Right hindlimb (tissue), 1 donor: ENCODE measurements around the gene IFFO2.

Source experiments
- DNase-seq: peaks from one replicate; pipeline ENCODE4 v3.0.0-alpha.2; 2018

Gene IFFO2

DNA sequence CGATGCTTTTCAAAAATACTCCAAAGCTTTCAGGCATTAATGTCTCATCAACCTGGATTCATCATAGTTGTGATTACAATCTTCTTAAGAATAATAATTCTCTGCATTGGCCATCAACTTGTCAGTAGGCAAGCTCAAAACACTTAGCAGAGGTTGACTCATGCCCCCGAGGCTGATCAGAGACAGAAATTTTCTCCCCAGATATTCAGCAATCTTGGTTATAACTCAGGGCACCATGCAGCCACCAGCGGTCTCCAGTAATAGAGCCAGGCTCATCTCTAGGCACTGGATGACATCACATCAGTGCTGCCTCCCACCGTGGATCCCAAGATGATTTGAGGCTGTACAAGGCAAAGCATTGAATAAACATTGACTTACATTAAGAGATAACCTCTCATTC is 14.3 kb upstream of the IFFO2 start:
- DNase-seq, result no peak

DNA sequence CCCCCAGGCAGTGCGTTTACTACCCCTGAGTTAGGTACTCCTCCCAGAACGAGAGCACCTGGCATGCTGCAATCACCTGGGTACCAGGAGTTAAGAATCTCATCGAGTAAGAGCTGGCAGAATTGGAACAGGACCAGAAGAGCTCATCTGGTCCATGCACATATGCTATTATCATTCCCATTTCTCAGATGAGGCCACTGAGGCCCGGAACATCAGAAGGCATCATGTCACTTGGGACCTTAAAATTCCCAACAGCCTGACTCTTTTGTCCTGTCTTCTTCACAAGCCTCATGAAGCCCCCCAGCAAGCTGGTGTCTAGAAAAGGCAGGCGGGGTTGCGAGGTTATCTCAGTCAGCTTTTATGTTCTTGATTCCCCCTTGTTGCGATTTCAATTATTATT is 13.9 kb upstream of the IFFO2 start:
- no peak for DNase-seq

DNA sequence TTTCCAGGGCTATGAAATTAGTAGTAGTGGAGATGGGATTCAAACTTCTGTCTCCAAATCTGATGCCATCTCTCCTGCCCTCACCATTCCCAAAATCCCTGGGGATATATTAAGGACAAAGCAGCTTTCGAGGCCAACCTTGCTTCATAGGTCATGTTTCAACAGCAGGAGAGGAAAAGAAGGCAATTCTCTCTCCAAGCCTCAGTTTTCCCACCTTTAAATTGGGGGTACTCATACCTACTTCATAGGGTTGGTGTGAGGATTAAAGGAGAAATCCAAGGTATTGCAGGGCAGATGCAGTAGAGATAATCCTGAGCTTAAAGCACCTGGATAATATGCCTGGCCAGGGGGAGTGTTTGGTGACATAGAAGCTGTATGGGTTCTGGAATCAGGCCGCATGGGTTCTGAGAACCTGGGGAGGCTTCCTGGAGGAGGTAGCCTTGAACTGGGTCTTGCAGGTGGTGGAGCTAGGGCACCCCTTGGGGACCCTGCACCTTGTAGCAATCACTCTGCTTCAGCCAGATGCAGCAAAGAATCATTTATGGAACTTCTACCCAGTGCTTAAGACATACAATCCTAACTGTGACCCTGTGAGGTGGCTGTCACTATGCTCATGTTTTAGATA is 10.7 kb upstream of the IFFO2 start:
- DNase-seq, result no peak

DNA sequence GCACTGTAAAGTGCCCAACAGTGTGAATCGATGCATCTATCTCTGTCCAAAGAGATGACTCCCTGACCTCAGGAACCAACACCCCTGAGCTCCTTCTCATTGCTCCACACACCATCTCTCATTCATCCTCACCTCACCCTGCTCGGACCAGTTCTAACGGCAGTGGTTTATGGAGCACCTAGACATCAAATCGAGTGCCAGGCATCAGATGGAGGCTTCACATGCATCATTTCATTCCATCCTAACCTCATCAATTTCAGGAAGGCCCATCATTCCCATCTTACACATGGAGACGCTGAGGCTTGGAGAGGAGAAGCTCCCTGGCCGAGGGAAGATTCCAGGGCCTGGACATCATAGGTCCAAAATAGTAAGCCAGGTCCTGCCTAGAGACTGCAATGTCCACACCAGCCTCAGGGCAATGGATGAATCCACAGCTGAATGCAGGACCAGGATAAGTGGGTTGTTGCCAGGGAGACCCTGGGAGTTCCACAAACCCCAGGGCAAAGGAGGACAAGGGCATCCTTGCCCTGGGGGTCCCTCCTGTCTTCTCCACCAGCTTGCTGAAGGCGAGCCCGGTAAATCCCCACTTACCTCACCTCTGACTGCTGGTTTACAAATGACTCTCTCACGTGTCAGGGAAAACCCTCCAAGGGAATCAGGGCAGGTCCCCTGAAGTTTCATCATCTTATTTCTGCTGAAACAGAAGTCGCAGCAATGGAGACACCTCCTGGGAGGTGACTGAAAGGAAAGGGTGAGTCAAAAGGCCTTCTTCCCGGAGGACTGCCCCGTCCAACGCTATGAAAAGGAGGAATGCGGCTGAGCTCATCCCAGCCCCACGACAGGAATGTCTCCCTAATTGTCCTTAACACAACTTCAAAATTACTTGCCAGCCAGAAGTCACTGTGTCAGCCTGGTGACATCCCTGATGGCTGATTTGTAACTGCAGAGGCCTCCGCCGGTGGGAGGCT is 9.0 kb upstream of the IFFO2 start:
- no peak for DNase-seq

DNA sequence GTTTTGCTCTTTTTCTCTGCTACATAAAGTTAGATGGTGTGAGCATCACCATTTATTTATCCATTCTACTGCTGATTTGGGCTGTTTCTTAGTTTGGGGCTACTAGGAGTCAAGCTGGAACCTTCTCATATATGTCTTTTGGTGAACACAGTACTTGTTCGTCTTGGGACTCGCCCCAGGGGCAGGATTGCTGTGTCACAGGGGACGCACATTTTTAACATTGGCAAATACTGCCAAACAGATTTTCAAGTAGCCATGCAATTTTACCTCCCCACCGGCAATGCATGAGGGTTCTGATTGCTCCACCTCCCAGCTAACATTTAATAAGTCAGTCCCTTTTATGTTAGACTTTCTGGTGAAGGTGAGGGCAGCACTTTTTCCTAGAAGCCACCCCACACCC is 7.5 kb upstream of the IFFO2 start:
- DNase-seq, result no peak

DNA sequence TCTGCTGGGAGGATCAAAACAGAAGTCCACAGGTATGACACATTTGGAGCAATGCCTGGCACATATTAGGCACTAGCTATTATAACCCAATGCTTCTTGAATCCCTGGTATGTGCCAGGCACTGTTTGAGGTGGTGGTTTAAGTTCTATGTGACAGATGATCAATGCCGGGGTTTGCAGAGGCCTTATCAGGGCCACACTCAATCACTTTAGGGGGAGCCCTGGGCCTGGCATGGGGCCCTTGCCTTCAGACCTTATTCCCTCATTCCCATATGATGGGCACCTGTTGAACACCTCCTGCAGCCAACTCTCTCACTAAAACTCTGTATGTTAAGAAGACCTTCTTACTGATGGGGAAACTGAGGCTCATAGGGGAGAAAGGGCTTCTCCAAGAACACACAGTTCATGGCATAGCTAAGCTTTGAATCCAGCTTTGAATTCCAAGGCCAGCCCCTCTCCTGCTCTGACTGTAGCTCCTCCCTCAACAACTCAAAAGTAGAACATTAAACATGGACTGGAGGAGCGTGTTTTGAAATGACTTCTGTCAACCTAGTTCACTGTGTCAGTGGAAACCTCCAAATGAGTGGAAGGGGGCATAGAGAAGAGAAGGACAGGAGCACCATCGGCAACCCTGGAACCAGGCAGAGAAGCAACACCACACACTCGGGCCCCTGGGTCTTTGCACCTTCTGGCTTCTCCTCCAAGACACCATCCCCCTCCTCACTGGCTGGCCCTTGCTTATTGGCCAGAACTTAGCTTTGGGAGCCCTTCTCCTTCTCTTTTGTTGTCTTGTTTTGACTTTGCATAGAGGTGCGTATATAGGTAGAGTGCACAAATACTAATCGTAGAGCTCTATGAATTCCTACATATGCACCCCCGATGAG is 6.6 kb upstream of the IFFO2 start:
- no peak for DNase-seq

DNA sequence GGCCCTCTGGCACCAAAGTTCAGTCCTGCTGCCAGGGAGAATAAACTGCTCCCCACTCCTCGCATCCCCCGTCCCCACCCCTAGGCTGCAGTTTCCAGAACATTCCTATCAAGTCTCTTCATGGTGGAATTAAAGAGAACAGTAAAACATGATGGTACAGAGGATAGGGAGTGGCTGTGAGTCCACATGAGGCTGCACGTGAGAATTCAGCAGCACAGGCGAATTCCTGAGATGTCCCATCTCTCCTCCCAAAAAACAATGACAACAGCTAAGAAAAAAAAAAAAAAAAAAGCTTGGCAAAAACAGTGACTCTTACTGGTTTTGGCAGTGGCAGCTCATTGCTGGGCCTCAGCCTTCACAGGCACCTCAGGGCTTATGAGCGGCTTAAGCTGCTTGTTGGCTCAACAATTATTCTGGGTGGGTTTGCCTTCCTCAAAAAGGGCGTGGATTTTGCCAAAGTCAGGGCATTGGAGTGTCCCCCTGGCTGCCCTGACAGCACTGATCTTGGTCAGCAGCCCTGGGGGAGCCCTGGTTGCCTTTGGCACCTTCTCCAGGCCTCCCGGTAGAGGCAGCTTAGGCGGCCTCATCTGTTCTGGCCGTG is 5.7 kb upstream of the IFFO2 start:
- no peak for DNase-seq

DNA sequence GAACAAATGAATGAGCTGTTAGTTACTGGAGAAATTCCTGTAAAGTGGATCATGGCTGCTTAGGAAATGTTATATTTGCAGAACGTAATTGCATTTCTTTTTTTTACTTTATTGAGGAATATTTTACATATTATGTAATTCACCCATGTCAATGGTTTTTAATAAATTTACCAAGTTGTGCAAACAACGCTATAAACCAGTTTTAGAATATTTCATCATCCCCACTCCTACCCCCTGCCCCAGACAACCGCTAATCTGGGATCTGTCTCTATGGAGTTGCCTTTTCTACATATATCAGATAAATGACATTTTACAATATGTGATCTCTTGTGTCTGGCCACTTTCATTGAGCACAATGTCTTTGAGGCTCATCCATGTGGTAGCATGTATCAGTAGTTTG is 4.3 kb upstream of the IFFO2 start:
- no peak for DNase-seq

DNA sequence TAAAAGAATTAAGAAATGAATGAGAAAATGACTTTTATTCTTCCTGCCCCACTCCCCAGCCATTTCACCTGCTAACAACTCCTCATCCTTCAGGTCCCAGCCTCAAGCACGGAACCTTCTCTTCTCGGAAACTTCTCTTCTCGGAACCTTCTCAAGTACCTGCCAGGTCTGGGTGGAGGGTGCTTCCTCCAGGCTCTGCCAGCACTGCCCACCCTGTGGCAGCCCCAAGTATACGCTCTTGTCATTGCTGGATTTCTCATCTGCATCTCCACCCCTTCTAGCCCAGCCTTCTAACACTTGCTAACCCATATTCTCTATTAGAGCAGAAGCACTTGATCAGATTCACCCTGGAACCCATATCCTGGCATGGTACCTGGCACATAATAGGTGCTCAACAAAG is 3.9 kb upstream of the IFFO2 start:
- DNase-seq, result no peak

DNA sequence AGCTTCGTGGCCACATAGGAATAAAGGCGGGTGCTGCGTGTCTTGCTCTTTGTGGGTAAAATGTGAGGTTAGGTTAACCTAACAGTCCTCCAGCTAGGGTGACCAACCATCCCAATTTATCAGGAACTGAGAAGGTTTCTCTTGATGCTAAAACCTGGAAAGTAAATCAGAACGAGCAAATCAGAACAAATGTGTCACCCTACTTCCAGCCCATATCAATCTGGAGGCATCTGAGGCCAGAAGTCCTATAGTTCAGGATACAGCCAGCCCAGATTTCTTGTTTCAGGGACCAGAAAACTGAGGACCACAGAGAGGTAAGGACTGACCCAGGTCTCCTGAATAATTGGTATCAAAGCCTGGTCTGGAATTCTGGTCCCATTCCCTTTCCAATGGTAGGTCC is 3.1 kb upstream of the IFFO2 start:
- no peak for DNase-seq

DNA sequence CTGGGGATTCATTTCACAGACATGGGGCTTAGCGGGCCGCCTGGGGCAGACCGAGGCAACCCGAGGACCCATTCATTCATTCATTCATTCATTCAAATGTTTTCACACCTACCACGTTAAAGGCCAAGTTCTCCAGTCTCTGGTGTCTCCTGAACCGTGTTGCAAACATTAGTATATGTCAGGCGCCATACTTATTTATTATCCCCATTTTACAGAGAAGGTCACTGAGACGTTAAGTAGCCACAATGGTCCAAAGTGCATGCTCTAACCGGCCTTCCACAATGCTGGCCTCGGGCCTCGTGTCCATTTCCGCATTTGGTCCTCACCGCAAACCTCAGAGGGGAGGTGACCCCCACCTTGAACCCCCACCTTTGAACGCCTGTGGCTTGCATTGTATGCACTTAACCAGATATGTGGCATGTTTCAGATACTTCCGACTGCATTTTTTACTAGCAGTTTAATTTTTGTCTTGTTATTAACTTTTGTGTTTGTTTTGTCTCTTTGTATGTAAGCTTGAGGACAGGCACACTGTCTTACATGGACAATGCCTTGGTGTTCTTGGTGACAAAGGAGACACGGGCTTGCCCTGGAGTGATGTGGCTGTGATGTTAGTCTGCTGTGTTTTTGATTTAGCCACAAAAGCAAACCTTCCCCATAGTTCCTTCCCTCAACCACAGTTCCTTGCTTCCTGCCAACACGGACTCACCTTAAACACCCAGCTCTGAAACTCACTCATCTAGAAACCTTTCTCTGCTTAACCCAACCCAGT is 1.2 kb upstream of the IFFO2 start:
- no peak for DNase-seq

DNA sequence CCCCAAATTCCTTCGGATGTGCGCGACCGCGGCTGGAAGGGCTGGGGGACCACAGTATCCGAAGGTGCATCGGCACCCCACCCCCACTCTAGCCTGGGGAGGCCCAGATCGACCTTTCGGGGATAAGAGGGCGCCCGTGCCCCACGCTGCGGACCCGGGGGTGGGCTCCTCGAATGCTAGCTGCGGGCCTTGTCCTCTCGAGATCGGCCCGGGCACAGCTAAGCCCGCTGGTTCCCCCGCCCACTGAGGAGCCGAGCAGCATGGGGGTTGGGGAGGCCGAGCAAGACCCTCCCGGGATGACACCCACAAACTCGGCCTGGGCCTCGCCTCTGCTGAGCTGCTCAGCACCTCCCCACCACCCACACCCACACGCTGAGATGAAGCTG is 653 bp upstream of the IFFO2 start:
- no peak for DNase-seq

DNA sequence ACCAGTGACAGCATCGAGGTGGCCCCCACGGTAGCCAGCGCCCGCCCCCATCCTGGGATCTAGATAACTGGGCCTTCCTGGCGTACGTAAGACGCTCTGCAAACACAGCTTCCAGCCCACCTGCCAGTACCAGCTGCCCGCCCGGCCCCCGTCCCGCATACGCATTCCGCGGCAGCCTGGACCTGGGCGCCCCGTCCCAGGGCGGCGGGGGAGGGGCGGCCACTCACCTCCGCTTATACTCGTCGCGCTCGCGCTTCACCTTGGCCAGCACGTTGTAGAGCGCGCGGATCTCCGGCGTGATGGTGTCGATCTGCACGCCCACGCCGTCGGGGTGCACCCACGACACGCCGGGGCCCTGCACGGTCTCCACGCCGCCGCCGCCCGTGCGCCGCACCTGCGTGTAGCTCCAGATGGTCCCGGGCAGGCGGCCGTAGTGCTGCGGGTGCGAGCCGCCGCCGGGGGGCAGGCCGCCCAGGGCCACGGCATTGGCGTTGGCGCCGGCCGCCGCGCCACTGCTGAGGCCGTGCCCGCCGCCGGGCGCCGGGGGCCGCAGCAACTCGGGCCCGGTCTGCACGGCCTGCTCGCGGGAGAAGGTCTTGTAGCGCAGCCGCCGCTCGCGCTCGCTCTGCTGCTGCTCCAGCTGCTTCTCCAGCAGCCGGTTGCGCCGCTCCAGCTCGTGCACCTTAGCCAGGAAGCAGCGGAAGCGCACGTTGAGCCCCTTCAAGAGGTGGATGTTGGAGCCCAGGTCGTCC is 859 bp downstream of the IFFO2 start:
- peak; percentile 60 for DNase-seq

DNA sequence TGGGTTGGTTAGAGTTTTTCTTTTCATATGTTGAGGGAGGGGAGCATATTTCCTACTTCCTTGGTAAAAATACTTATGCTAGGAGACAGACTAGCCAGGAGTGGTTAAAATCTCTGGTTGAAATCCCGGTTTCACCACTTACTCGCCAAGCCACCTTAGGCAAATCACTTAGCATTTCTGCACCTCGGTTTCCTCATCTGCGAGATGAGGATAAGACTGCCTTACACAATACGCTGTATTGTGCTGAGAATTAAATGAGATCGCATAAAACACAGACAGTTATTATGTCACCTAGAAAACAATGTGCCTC is 1.4 kb downstream of the IFFO2 start:
- DNase-seq, result no peak

DNA sequence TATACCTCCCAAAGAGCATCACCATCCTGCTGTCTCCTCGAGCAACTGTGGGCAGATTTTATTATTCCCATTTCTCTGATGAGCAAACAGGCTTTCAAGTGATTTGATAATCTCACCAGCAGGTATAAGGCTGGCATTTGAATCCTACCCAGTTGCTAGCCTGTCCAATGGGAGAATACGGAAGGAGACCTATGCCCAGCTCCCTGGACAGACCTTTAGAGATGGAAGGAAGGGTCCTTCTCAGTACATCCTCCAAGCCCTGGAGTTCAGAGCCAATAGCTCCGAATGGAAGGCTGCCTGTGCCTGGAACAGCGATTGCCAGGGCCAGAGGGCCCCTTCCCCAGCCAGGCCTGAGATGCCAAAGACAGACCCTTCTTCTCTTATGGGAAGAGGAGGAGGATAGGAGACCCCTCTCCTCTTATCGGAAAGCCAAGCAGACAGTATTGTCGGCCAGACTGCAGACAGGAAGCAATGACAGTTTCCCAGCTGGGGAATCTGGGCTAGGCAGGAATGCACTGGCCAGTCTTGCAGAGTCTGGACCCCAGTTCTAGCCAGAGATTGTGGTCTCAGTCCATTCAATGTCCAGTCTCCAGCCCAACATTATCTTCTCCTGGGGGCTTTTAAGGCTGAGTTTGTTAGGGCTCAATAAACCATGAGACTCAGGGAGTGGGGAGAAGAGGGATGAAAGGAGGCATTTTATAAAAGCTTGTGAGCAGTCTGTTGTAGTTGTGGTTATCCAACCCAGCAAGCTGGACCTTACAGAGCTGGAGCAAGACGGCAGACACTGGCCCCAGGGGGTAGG is 2.0 kb downstream of the IFFO2 start:
- DNase-seq, result no peak

DNA sequence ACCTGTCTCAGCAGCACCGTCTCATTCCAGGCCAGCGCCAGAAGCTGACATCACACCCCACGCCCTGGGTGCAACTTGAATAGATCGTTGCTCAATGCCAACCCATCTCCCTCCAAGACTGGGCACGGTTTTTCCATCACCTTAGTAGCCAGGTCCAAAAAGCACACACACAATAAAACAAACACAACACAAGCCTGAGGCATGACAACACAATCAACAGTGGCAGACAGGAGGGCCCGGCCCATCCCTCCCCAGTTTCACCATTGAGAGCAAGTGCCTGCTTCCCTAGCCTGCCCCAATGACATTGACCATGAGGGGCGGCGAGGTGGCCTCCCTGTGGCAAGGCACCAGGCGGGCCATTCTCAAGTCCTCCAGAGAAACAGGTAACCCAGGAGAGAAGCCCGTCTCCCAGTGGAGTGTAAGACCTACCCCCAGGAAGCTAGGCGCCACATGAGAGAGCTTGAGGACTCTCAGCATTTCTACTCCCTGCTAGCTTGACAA is 2.7 kb downstream of the IFFO2 start:
- no peak for DNase-seq

DNA sequence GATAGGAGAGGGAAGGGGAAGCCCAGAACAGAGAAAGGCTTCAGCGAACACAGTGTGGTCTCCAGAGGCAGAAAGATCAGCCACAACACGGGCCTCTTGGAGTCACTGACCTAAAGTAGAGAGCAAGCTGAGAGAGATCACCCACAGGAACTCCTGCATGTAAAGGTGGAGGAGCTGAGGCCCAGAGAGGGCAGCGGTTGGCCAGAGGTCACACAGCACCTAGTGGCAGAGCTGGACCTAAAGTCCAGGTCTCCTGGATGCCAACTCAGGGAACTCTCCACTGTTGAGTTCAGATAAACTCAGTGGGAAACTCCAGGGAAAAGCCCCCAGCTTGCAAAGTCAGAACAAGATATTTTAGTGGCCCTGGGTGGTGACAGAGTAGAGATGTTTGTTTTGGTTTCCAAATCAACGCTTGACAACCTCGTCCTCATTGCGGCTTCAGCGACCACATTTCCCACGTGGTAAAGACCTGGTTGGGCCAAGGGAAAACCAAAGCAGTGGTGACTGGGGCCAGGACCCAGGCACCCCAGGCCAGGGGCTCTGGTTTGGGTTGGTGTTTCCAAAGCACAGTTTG is 4.6 kb downstream of the IFFO2 start:
- DNase-seq, result no peak

DNA sequence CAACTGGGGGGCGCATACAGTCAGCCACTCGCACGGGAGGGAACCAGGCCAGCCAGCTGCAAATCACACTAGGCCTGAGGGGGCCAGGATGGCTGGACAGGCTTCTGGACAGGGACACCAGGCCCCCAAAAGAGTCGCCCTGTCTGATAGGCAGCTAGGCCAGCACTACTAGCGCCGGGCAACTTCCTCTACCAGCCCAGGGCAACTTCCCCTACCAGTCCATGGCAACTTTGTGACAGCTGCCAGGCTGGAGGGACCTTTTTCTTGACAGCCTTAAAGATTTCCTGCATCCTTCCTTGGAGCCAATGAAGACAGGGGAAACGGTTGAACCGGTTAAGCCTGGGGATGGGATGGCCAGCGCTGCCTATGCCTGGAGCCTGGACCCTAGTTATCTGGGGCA is 5.1 kb downstream of the IFFO2 start:
- no peak for DNase-seq

DNA sequence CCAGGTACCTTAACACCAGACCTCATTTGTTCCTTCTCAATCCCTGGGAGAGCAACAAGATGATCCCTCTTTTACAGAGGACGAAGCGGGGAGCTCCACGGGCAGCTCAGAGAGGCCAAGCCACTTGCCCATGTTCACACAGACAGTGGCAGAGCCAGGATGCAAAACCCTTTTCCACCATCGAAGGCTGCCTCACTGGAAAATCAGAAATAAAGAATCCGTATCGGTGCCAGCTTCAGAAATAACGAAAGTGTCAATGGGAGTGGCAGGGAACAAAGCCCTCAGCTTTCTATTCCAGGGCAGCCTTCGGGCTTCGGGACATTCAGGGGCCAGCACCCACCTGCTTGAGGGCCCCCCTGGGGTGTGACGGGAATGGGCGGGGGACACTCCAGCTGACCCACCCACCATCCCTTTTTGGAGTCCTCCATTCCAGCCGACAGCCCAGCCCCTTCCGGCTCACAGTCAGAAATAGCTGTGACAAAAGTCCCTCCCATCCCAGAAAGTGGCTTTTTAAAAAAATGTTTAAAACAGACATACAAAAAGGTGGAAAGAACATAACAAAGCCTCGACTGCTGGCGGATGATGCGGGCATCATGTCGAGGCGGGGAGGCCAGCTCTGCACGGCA is 6.0 kb downstream of the IFFO2 start:
- DNase-seq, result peak; percentile 72
